GM18867 (cell line): ENCODE results near the gene LPAR2.

Experiments
- ATAC-seq: cut with Tn5 transposase; IDR thresholded peaks from one replicate; pipeline ENCODE4 v1.9.1; 2021; ENCODE audit warnings: mild to moderate bottlenecking, moderate library complexity; ENCODE audit not compliant: unreplicated experiment

LPAR2 gene

GRCh38 chr19:19654441-19654840, 26.4 kb upstream of the LPAR2 start:
- ATAC-seq = no peak

GRCh38 chr19:19653597-19654147, 25.7 kb upstream of the LPAR2 start:
- no peak for ATAC-seq

GRCh38 chr19:19652482-19653295, 24.7 kb upstream of the LPAR2 start:
- ATAC-seq = no peak

GRCh38 chr19:19651076-19651475, 23.1 kb upstream of the LPAR2 start:
- no peak for ATAC-seq

GRCh38 chr19:19650331-19650730, 22.3 kb upstream of the LPAR2 start:
- ATAC-seq = no peak

GRCh38 chr19:19649580-19649995, 21.6 kb upstream of the LPAR2 start:
- ATAC-seq = no peak

GRCh38 chr19:19649155-19649554, 21.1 kb upstream of the LPAR2 start:
- ATAC-seq = no peak

GRCh38 chr19:19647037-19647835, 19.2 kb upstream of the LPAR2 start:
- ATAC-seq = no peak

GRCh38 chr19:19645233-19645870, 17.3 kb upstream of the LPAR2 start:
- no peak for ATAC-seq

GRCh38 chr19:19644054-19644388, 16.0 kb upstream of the LPAR2 start:
- no peak for ATAC-seq

- peak; percentile 64 for ATAC-seq
Measured at GRCh38 chr19:19643158-19644053, 15.4 kb upstream of the LPAR2 start, which contains the start of gene GMIP. Gene GMIP (minus strand): TSS chr19:19643657. CDS start chr19:19643529, 128 bp downstream.

- ATAC-seq = peak; percentile 15
Measured at GRCh38 chr19:19642506-19643157, 14.6 kb upstream of the LPAR2 start.

GRCh38 chr19:19637523-19638251, 9.7 kb upstream of the LPAR2 start:
- no peak for ATAC-seq

- no peak for ATAC-seq
Measured at GRCh38 chr19:19637186-19637522, 9.1 kb upstream of the LPAR2 start.

- ATAC-seq = no peak
Measured at GRCh38 chr19:19636573-19637185, 8.7 kb upstream of the LPAR2 start.

- no peak for ATAC-seq
Measured at GRCh38 chr19:19635313-19635702, 7.3 kb upstream of the LPAR2 start.

GRCh38 chr19:19634516-19635312, 6.7 kb upstream of the LPAR2 start:
- ATAC-seq = no peak
